OCI-LY3 (cell line): Measurements from ENCODE around the gene NAP1L1.

ENCODE experiments used
- H2AFZ ChIP-seq: fragments of 200-600, 300-600 bp; shearing (Covaris generic); 2 replicates; pipeline ENCODE4 v1.6.0; 2014; ENCODE audit warnings: antibody characterized with exemption, low read depth, low read length
- H3K27ac ChIP-seq: fragments of 200-600, 300-600 bp; sonication (generic); 2 replicates; pipeline ENCODE4 v1.5.1; 2014; ENCODE audit warnings: mild to moderate bottlenecking, low read length, moderate library complexity, mixed read lengths
- H3K27me3 ChIP-seq: fragments of 200-600, 300-600 bp; sonication (generic); 2 replicates; pipeline ENCODE4 v1.6.1; 2014; ENCODE audit warnings: low read depth, low read length, mixed read lengths
- H3K36me3 ChIP-seq: fragments of 200-600, 300-600 bp; sonication (generic); replicated peaks from 2 replicates; pipeline ENCODE3; 2014; ENCODE audit warnings: low read depth, low read length, mixed read lengths
- H3K4me1 ChIP-seq: fragments of 300-600, 200-600 bp; sonication (generic); 2 replicates; pipeline ENCODE4 v1.6.1; 2014; ENCODE audit warnings: low read length, mixed read lengths
- H3K4me2 ChIP-seq: fragments of 200-600, 300-600 bp; sonication (generic); 2 replicates; pipeline ENCODE4 v1.6.1; 2014; ENCODE audit warnings: low read length, mixed read lengths
- H3K4me3 ChIP-seq: fragments of 300-600, 200-600 bp; sonication (generic); 2 replicates; pipeline ENCODE4 v1.5.1; 2014; ENCODE audit warnings: antibody characterized with exemption, mild to moderate bottlenecking, low read length, moderate library complexity
- H3K79me2 ChIP-seq: fragments of 300-600, 200-600 bp; shearing (Covaris generic); 2 replicates; pipeline ENCODE4 v1.6.1; 2014; ENCODE audit warnings: mild to moderate bottlenecking, low read length, mixed read lengths
- H3K9ac ChIP-seq: fragments of 300-600, 200-600 bp; shearing (Covaris generic); 2 replicates; pipeline ENCODE4 v1.6.0; 2014; ENCODE audit warnings: mild to moderate bottlenecking, low read length, moderate library complexity
- H3K9me3 ChIP-seq: fragments of 200-600, 300-600 bp; shearing (Covaris generic); 2 replicates; pipeline ENCODE4 v1.6.1; 2014; ENCODE audit warnings: low read length, mixed read lengths; ENCODE audit not compliant: insufficient read depth
- H4K20me1 ChIP-seq: fragments of 200-600, 300-600 bp; sonication (generic); 2 replicates; pipeline ENCODE4 v1.6.1; 2016; ENCODE audit warnings: low read length, mixed read lengths; ENCODE audit not compliant: insufficient read depth
- EZH2phosphoT487 ChIP-seq: fragments of 200-600 bp; shearing (Covaris generic); IDR thresholded peaks from 2 replicates; pipeline ENCODE4 v1.6.1; 2018; ENCODE audit warnings: antibody characterized with exemption, mixed run types, low read depth
- TF ChIP-seq, protein P1 (sequence below): fragments of 200-600, 300-600 bp; sonication (generic); IDR thresholded peaks from 2 replicates; pipeline ENCODE4 v1.5.1; 2014; ENCODE audit warnings: antibody characterized with exemption, low read length, low read depth

NAP1L1 gene

DNA sequence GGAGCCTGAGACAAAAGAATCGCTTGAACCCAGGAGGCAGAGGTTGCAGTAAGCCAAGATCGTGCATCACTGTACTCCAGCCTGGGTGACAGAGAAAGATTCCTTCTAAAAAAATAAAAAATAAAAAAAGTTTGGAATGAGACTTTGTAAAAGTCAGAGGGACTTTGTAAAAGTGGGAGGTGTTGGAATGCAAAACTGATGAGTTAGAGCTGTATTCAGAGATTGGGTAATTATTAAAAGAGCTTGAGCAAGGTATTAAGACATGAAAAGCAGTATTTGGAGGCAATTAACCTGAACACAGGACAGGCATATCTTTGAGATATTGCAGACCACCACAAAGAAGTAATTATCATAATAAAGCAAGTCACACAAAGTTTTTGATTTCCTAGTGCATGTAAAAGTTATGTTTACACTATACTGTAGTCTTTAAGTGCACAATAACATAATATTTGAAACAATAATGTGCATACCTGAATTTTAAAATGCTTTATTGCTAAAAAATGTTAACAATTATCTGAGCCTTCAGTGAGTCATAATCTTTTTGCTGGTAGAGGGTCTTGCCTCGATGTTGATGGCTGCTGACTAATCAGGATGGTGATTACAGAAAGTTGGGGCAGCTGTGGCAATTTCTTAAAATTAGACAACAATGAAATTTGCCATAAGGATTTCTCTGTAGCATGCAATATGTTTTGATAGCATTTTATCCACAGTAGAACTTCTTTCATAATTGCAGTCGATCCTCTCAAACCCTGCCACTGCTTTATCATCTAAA lies 86.0 kb downstream of the NAP1L1 start:
- no peak for TF ChIP-seq EZH2phosphoT487
- TF ChIP-seq, protein P1, sequence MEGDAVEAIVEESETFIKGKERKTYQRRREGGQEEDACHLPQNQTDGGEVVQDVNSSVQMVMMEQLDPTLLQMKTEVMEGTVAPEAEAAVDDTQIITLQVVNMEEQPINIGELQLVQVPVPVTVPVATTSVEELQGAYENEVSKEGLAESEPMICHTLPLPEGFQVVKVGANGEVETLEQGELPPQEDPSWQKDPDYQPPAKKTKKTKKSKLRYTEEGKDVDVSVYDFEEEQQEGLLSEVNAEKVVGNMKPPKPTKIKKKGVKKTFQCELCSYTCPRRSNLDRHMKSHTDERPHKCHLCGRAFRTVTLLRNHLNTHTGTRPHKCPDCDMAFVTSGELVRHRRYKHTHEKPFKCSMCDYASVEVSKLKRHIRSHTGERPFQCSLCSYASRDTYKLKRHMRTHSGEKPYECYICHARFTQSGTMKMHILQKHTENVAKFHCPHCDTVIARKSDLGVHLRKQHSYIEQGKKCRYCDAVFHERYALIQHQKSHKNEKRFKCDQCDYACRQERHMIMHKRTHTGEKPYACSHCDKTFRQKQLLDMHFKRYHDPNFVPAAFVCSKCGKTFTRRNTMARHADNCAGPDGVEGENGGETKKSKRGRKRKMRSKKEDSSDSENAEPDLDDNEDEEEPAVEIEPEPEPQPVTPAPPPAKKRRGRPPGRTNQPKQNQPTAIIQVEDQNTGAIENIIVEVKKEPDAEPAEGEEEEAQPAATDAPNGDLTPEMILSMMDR: no peak
- Histone ChIP-seq H3K4me3 (no peak overlapping the region), H3K79me2 (no peaks in the 10 kb centered on the region), H2AFZ (no peak overlapping the region), H3K36me3 (no peaks in the 10 kb centered on the region), H3K27me3 (no peaks in the 10 kb centered on the region), H3K9ac (no peak overlapping the region), H3K27ac (no peak overlapping the region), H3K4me2 (no peak overlapping the region), H3K4me1 (no peaks in the 10 kb centered on the region), H3K9me3 (no peaks in the 10 kb centered on the region), H4K20me1 (no peaks in the 10 kb centered on the region)

DNA sequence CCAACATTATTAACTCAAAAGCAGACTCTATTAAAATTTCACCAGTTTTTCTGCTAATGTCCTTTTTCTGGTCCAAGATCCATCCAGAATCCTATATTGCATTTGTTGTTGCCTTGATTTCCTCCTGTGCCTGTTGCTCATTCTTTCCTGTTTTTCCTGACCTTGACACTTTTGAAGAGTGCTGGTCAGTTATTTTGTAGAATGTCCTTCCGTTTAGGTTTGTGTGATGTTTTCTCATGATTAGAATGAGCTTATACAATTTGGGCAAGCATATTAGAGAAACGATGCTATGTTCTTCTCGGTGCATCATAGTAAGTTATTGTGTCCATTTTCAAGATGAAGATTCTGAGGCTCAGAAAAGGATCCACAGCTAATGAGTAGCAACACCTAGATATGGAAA lies 86.8 kb downstream of the NAP1L1 start:
- no peaks in the 10 kb centered on the region for H3K36me3 ChIP-seq
- no peaks in the 10 kb centered on the region for H3K4me1 ChIP-seq
- no peaks in the 10 kb centered on the region for H4K20me1 ChIP-seq
- no peaks in the 10 kb centered on the region for H3K27me3 ChIP-seq
- TF ChIP-seq, protein P1: no peak
- TF ChIP-seq EZH2phosphoT487: no peak
- no peak overlapping the region for H3K4me3 ChIP-seq
- H2AFZ ChIP-seq: no peak overlapping the region
- H3K4me2 ChIP-seq: no peak overlapping the region
- no peaks in the 10 kb centered on the region for H3K9me3 ChIP-seq
- no peak overlapping the region for H3K9ac ChIP-seq
- no peaks in the 10 kb centered on the region for H3K79me2 ChIP-seq
- no peak overlapping the region for H3K27ac ChIP-seq

DNA sequence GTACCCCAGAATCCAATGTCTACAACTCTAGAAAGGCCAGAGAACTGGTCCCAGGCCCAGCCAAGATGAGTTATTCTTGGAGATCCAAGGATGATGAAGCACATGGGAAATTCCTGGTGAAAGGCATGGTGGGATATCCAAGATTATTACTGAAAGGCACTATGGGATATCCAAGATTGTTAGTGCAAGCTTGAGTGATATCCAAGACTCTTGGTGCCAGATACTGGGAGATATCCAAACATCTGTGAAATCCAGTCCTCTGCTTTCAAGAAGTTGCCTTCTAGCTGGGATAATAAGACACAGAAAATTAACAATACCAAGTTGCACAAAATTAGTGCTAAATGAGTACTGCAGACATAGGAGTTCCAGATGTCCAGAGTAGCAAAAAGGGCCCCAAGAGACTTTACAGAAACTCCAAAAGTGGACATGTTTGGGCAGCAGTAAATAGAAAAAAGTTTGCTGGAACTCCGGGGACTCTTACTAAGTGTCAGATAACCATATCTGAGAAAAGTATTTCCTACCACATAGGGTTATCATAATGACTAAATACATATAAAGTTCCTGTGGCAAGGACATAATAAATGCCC lies 87.5 kb downstream of the NAP1L1 start:
- H3K4me1 ChIP-seq: no peaks in the 10 kb centered on the region
- H3K4me3 ChIP-seq: no peak overlapping the region
- H3K36me3 ChIP-seq: no peaks in the 10 kb centered on the region
- TF ChIP-seq, protein P1: no peak
- TF ChIP-seq EZH2phosphoT487: no peak
- H3K9ac ChIP-seq: no peak overlapping the region
- H3K9me3 ChIP-seq: no peaks in the 10 kb centered on the region
- H3K4me2 ChIP-seq: no peak overlapping the region
- H2AFZ ChIP-seq: no peak overlapping the region
- no peak overlapping the region for H3K27ac ChIP-seq
- H3K27me3 ChIP-seq: no peaks in the 10 kb centered on the region
- no peaks in the 10 kb centered on the region for H4K20me1 ChIP-seq
- no peaks in the 10 kb centered on the region for H3K79me2 ChIP-seq

DNA sequence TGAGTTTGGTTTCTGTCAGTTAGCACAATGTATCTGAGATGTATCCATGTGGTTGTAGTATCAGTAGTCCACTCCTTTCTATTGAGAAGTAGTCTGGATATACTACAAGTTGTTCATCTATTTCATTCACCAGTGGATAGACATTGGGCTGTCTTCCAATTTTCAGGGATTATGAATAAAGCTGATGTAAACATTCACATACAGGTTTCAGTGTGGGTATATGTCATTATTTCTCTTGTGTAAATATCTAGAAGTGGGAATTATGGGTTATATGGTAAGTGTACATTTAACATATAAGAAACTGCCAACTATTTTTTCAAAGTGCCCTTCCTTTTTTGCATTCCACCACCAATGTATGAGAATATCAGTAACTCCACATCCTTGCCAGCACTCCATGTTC lies 88.8 kb downstream of the NAP1L1 start:
- H3K79me2 ChIP-seq: no peaks in the 10 kb centered on the region
- H3K27me3 ChIP-seq: no peaks in the 10 kb centered on the region
- H3K4me2 ChIP-seq: no peak overlapping the region
- no peak overlapping the region for H3K27ac ChIP-seq
- no peak overlapping the region for H3K4me3 ChIP-seq
- H3K36me3 ChIP-seq: no peaks in the 10 kb centered on the region
- H3K9me3 ChIP-seq: no peaks in the 10 kb centered on the region
- no peaks in the 10 kb centered on the region for H4K20me1 ChIP-seq
- H3K4me1 ChIP-seq: no peaks in the 10 kb centered on the region
- H3K9ac ChIP-seq: no peak overlapping the region
- H2AFZ ChIP-seq: no peak overlapping the region
- TF ChIP-seq, protein P1: no peak
- TF ChIP-seq EZH2phosphoT487: no peak
